Cerebellar cortex (tissue), 1 donor: ENCODE data around the gene GSC.
"Not testable (repeated sequence)": the region's sequence is repeated elsewhere in the genome, so short reads cannot be mapped to it uniquely, and the experiment has no call there.

ENCODE experiments used
- DNase-seq: peaks from one replicate; pipeline ENCODE4 v3.0.0-alpha.2; 2015; ENCODE audit warnings: low spot score

The GSC gene

GRCh38 chr14:94771906-94772490 lies 2.1 kb upstream of the GSC start:
- no peak for DNase-seq

GRCh38 chr14:94771158-94771905 lies 1.4 kb upstream of the GSC start:
- no peak for DNase-seq

- DNase-seq = no peak
Observed at GRCh38 chr14:94770815-94771157, 873 bp upstream of the GSC start.

GRCh38 chr14:94770251-94770749 lies 387 bp upstream of the GSC start:
- DNase-seq = no peak

- DNase-seq = no peak
Observed at GRCh38 chr14:94768521-94769390, 1.2 kb downstream of the GSC start.

GRCh38 chr14:94768141-94768520 lies 1.8 kb downstream of the GSC start:
- DNase-seq = no peak

GRCh38 chr14:94767321-94767878 lies 2.5 kb downstream of the GSC start:
- DNase-seq = no peak

- DNase-seq = no peak
Observed at GRCh38 chr14:94764573-94764972, 5.3 kb downstream of the GSC start.

GRCh38 chr14:94762431-94762830 lies 7.5 kb downstream of the GSC start:
- DNase-seq = no peak

GRCh38 chr14:94761997-94762377 lies 7.9 kb downstream of the GSC start:
- DNase-seq = no peak

GRCh38 chr14:94761348-94761996 lies 8.4 kb downstream of the GSC start:
- no peak for DNase-seq

GRCh38 chr14:94756310-94756882 lies 13.5 kb downstream of the GSC start:
- DNase-seq = no peak

GRCh38 chr14:94754391-94754942 lies 15.4 kb downstream of the GSC start:
- no peak for DNase-seq

- DNase-seq = no peak
Observed at GRCh38 chr14:94752591-94753436, 17.1 kb downstream of the GSC start.

- DNase-seq = no peak
Observed at GRCh38 chr14:94751956-94752355, 18.0 kb downstream of the GSC start.

- DNase-seq = no peak
Observed at GRCh38 chr14:94751321-94751720, 18.6 kb downstream of the GSC start.

- no peak for DNase-seq
Observed at GRCh38 chr14:94750371-94750770, 19.5 kb downstream of the GSC start.

GRCh38 chr14:94748667-94749347 lies 21.1 kb downstream of the GSC start:
- peak; percentile 29 for DNase-seq

- DNase-seq = no peak
Observed at GRCh38 chr14:94747739-94748138, 22.2 kb downstream of the GSC start.

- not testable (repeated sequence) for DNase-seq
Observed at GRCh38 chr14:94747153-94747552, 22.8 kb downstream of the GSC start.
